ENCODE measurements around the gene FRG2B. TPM values are rescaled to one million over a fixed set of nuclear protein-coding genes. Genes with fewer than 3 reads are reported as not detected.
"Not testable (repeated sequence)": the region's sequence is repeated elsewhere in the genome, so short reads cannot be mapped to it uniquely, and the experiment has no call there.

The FRG2B gene
- polyA plus RNA-seq, 1 donor (not counting 4 experiments of a cell fraction or from before 2014, with no cell fraction given) = not detected

- H4K20me1 ChIP-seq (ENCODE audit: control insufficient read depth, extremely low read depth, insufficient read depth, low read length); H3K27ac ChIP-seq (ENCODE audit: control insufficient read depth, insufficient read depth, low read length); H3K4me2 ChIP-seq (ENCODE audit: control insufficient read depth, extremely low read depth, insufficient read depth, low read depth, low read length); H3K4me3 ChIP-seq (ENCODE audit: control insufficient read depth in 2 of 3, extremely low read depth in 1 of 3, insufficient read depth in 2 of 3, low read depth in 1 of 3, low read length in 3 of 3); H3K9ac ChIP-seq (ENCODE audit: control insufficient read depth, extremely low read depth, insufficient read depth, low read length); H3K9me3 ChIP-seq (ENCODE audit: control insufficient read depth, low read depth, low read length); H3K27me3 ChIP-seq (ENCODE audit: control insufficient read depth, extremely low read depth, insufficient read depth, low read length); H3K79me2 ChIP-seq (ENCODE audit: control insufficient read depth, insufficient read depth, low read length); H3K36me3 ChIP-seq (ENCODE audit: control insufficient read depth in 2 of 2, extremely low read depth in 1 of 2, insufficient read depth in 2 of 2, low read length in 2 of 2); DNase-seq (ENCODE audit: low read depth, low spot score); H3K9me1 ChIP-seq (ENCODE audit: control insufficient read depth, extremely low read depth, insufficient read depth, low read length); dilution Hi-C loops (cut with MboI; ENCODE audit: extremely low pct_ligation_motif_present, low sequenced_read_pairs); H3K4me1 ChIP-seq (ENCODE audit: control insufficient read depth, extremely low read depth, insufficient read depth, low read length); FAIRE-seq; H2AFZ ChIP-seq (ENCODE audit: control insufficient read depth, low read length): not testable (repeated sequence)
Observed at GRCh38 chr10:133657276-133657675, 30.7 kb upstream of the FRG2B start.

- not testable (repeated sequence) for FAIRE-seq; H3K9me3 ChIP-seq (ENCODE audit: control insufficient read depth, low read depth, low read length); DNase-seq (ENCODE audit: low read depth, low spot score)
Observed at GRCh38 chr10:133648872-133649455, 22.4 kb upstream of the FRG2B start.

GRCh38 chr10:133647075-133647748, 20.6 kb upstream of the FRG2B start:
- FAIRE-seq; DNase-seq (ENCODE audit: low read depth, low spot score): not testable (repeated sequence)

More at GRCh38 chr10:133648872-133649455, 22.4 kb upstream of the FRG2B start:
- H3K27ac ChIP-seq (ENCODE audit: control insufficient read depth, insufficient read depth, low read length); H3K4me3 ChIP-seq (ENCODE audit: control insufficient read depth in 2 of 3, extremely low read depth in 1 of 3, insufficient read depth in 2 of 3, low read depth in 1 of 3, low read length in 3 of 3); H3K79me2 ChIP-seq (ENCODE audit: control insufficient read depth, insufficient read depth, low read length); H3K9me1 ChIP-seq (ENCODE audit: control insufficient read depth, extremely low read depth, insufficient read depth, low read length); H3K9ac ChIP-seq (ENCODE audit: control insufficient read depth, extremely low read depth, insufficient read depth, low read length); H3K27me3 ChIP-seq (ENCODE audit: control insufficient read depth, extremely low read depth, insufficient read depth, low read length); dilution Hi-C loops (cut with MboI; ENCODE audit: extremely low pct_ligation_motif_present, low sequenced_read_pairs); H4K20me1 ChIP-seq (ENCODE audit: control insufficient read depth, extremely low read depth, insufficient read depth, low read length); H3K4me2 ChIP-seq (ENCODE audit: control insufficient read depth, extremely low read depth, insufficient read depth, low read depth, low read length); H3K36me3 ChIP-seq (ENCODE audit: control insufficient read depth in 2 of 2, extremely low read depth in 1 of 2, insufficient read depth in 2 of 2, low read length in 2 of 2); H2AFZ ChIP-seq (ENCODE audit: control insufficient read depth, low read length); H3K4me1 ChIP-seq (ENCODE audit: control insufficient read depth, extremely low read depth, insufficient read depth, low read length): not testable (repeated sequence)

GRCh38 chr10:133637846-133638235, 11.2 kb upstream of the FRG2B start:
- H3K9me1 ChIP-seq (ENCODE audit: control insufficient read depth, extremely low read depth, insufficient read depth, low read length); H3K9ac ChIP-seq (ENCODE audit: control insufficient read depth, extremely low read depth, insufficient read depth, low read length); H3K27me3 ChIP-seq (ENCODE audit: control insufficient read depth, extremely low read depth, insufficient read depth, low read length); H3K36me3 ChIP-seq (ENCODE audit: control insufficient read depth in 2 of 2, extremely low read depth in 1 of 2, insufficient read depth in 2 of 2, low read length in 2 of 2); H3K9me3 ChIP-seq (ENCODE audit: control insufficient read depth, low read depth, low read length); H3K4me2 ChIP-seq (ENCODE audit: control insufficient read depth, extremely low read depth, insufficient read depth, low read depth, low read length); H4K20me1 ChIP-seq (ENCODE audit: control insufficient read depth, extremely low read depth, insufficient read depth, low read length); FAIRE-seq; H3K79me2 ChIP-seq (ENCODE audit: control insufficient read depth, insufficient read depth, low read length); dilution Hi-C loops (cut with MboI; ENCODE audit: extremely low pct_ligation_motif_present, low sequenced_read_pairs); H3K27ac ChIP-seq (ENCODE audit: control insufficient read depth, insufficient read depth, low read length); DNase-seq (ENCODE audit: low read depth, low spot score); H3K4me1 ChIP-seq (ENCODE audit: control insufficient read depth, extremely low read depth, insufficient read depth, low read length); H3K4me3 ChIP-seq (ENCODE audit: control insufficient read depth in 2 of 3, extremely low read depth in 1 of 3, insufficient read depth in 2 of 3, low read depth in 1 of 3, low read length in 3 of 3); H2AFZ ChIP-seq (ENCODE audit: control insufficient read depth, low read length): not testable (repeated sequence)

More at GRCh38 chr10:133647075-133647748, 20.6 kb upstream of the FRG2B start:
- H3K27ac ChIP-seq (ENCODE audit: control insufficient read depth, insufficient read depth, low read length); H3K9me1 ChIP-seq (ENCODE audit: control insufficient read depth, extremely low read depth, insufficient read depth, low read length); dilution Hi-C loops (cut with MboI; ENCODE audit: extremely low pct_ligation_motif_present, low sequenced_read_pairs); H3K9me3 ChIP-seq (ENCODE audit: control insufficient read depth, low read depth, low read length); H2AFZ ChIP-seq (ENCODE audit: control insufficient read depth, low read length); H3K4me1 ChIP-seq (ENCODE audit: control insufficient read depth, extremely low read depth, insufficient read depth, low read length); H3K36me3 ChIP-seq (ENCODE audit: control insufficient read depth in 2 of 2, extremely low read depth in 1 of 2, insufficient read depth in 2 of 2, low read length in 2 of 2); H4K20me1 ChIP-seq (ENCODE audit: control insufficient read depth, extremely low read depth, insufficient read depth, low read length); H3K27me3 ChIP-seq (ENCODE audit: control insufficient read depth, extremely low read depth, insufficient read depth, low read length); H3K4me2 ChIP-seq (ENCODE audit: control insufficient read depth, extremely low read depth, insufficient read depth, low read depth, low read length); H3K9ac ChIP-seq (ENCODE audit: control insufficient read depth, extremely low read depth, insufficient read depth, low read length); H3K79me2 ChIP-seq (ENCODE audit: control insufficient read depth, insufficient read depth, low read length); H3K4me3 ChIP-seq (ENCODE audit: control insufficient read depth in 2 of 3, extremely low read depth in 1 of 3, insufficient read depth in 2 of 3, low read depth in 1 of 3, low read length in 3 of 3): not testable (repeated sequence)

- dilution Hi-C loops (cut with MboI; ENCODE audit: extremely low pct_ligation_motif_present, low sequenced_read_pairs); H3K9me3 ChIP-seq (ENCODE audit: control insufficient read depth, low read depth, low read length); H2AFZ ChIP-seq (ENCODE audit: control insufficient read depth, low read length); H3K4me3 ChIP-seq (ENCODE audit: control insufficient read depth in 2 of 3, extremely low read depth in 1 of 3, insufficient read depth in 2 of 3, low read depth in 1 of 3, low read length in 3 of 3); H3K4me2 ChIP-seq (ENCODE audit: control insufficient read depth, extremely low read depth, insufficient read depth, low read depth, low read length); FAIRE-seq; DNase-seq (ENCODE audit: low read depth, low spot score); H3K36me3 ChIP-seq (ENCODE audit: control insufficient read depth in 2 of 2, extremely low read depth in 1 of 2, insufficient read depth in 2 of 2, low read length in 2 of 2); H3K27ac ChIP-seq (ENCODE audit: control insufficient read depth, insufficient read depth, low read length); H3K9me1 ChIP-seq (ENCODE audit: control insufficient read depth, extremely low read depth, insufficient read depth, low read length); H4K20me1 ChIP-seq (ENCODE audit: control insufficient read depth, extremely low read depth, insufficient read depth, low read length); H3K27me3 ChIP-seq (ENCODE audit: control insufficient read depth, extremely low read depth, insufficient read depth, low read length); H3K4me1 ChIP-seq (ENCODE audit: control insufficient read depth, extremely low read depth, insufficient read depth, low read length); H3K79me2 ChIP-seq (ENCODE audit: control insufficient read depth, insufficient read depth, low read length); H3K9ac ChIP-seq (ENCODE audit: control insufficient read depth, extremely low read depth, insufficient read depth, low read length): not testable (repeated sequence)
Observed at GRCh38 chr10:133637202-133637845, 10.7 kb upstream of the FRG2B start.
